HG02981 (cell line): ENCODE measurements around the gene SNED1.
A peak's percentile ranks its signal among the peaks of the same experiment; 100 is the strongest.

Experiments used
- ATAC-seq: cut with Tn5 transposase; IDR thresholded peaks from one replicate; pipeline ENCODE4 v1.9.1; 2021; ENCODE audit warnings: mild to moderate bottlenecking, moderate library complexity; ENCODE audit not compliant: unreplicated experiment

SNED1 gene

DNA sequence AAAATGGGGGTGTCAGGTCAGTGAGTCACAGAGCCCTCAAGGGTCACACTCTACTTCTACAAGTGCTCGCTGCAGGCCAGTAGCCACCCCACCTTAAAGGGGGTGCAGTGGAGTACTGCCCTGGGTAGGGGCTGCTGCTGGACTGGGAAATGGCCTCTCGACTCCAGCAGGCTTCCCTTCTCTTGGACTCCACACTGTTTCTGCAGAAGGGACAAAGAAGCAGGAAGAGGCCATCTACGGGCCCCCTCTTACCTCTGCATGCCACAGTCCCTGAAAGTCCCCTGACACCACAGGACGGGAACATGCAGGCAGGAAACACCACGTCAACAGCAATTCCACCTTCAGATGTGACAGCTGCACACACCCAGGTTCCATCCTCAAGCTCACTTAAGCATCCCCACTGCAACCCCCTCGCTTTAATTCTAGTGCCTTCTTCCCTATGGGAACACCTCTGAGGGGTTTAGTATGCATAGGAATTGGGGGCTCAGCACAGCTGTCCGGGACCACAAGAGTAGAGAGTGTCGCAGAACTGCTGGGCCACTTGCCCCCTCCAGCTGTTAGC, 22.3 kb downstream of the SNED1 start:
- no peak for ATAC-seq

DNA sequence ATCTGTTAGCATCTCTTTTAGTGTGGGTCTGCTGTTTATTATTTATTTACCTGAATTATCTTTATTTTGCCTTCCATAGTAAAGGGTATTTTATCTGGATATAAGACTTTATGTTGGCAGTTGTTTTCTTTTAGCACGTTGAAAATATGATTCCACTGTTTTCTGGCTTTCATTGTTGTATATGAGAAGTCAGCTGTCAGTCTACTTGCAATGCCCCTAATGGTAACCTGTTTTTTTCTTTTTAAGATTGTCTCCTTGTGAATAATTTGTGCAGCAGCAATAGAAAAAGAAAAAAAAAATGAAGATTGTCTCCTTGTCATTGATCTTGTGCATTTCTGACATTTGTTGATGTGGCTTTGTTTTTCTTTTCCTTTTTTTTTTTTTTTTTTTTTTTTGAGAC, 27.2 kb downstream of the SNED1 start:
- no peak for ATAC-seq

DNA sequence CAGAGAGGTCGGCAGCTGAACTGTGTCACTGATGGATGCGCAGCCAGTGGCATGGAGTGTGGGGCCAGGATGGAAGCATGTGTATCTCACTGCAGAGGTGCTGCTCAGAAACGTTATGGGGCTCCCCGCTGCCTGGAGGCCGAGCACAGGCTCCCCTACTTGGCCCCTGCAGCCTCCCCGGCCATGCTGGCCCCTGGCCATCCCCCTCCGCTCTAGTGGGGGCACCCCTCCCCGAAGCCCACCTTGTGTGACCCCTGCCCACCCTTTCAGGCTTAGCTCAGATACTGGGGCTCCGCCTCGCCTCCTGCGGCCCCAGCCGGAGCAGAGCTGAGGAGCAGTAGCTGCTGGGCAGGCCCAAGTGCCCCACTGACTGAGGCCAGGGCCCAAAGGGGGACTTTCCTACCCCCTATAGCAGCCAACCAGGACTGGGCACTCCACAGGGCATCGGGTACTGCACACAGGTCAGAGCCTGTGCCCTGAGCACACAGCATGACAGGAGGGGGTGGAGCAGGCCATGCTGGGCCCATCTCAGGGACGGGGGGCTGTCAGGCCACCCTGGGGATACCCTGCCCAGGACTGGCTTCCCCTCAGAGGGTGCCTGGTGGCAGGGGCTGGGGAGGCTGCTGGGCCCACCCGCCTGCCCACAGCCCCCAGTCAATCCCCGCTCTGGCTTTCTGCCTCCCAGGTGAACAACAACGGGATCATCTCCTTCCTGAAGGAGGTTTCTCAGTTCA, 31.3 kb downstream of the SNED1 start:
- no peak for ATAC-seq

DNA sequence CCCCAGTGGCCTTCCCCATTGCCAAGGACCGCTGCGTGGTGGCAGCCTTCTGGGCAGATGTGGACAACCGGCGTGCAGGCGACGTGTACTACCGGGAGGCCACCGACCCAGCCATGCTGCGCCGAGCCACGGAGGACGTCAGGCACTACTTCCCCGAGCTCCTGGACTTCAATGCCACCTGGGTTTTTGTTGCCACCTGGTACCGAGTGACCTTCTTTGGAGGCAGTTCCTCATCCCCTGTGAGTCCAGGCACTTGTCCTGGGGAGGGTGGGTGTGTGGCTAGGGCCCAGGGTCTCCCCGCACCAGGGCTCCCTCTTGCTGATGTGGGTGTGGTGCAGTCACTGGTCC, 31.9 kb downstream of the SNED1 start:
- ATAC-seq: no peak

DNA sequence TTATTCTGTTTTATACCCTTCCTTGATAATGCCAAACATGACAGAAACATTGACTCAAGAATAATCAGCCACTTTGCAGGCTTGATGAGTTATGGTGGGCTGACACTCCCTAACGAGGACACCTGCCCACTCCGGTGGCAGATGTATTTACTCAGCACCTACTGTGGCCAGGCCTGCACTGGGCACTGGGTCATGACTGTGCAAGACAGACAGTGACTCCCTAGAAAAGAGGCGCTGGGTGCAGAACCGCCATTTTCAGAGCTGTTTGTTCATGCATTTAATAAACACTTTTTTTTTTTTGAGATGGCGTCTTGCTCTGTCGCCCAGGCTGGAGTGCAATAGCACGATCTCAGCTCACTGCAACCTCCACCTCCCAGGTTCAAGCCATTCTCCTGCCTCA, 32.5 kb downstream of the SNED1 start:
- ATAC-seq: no peak

DNA sequence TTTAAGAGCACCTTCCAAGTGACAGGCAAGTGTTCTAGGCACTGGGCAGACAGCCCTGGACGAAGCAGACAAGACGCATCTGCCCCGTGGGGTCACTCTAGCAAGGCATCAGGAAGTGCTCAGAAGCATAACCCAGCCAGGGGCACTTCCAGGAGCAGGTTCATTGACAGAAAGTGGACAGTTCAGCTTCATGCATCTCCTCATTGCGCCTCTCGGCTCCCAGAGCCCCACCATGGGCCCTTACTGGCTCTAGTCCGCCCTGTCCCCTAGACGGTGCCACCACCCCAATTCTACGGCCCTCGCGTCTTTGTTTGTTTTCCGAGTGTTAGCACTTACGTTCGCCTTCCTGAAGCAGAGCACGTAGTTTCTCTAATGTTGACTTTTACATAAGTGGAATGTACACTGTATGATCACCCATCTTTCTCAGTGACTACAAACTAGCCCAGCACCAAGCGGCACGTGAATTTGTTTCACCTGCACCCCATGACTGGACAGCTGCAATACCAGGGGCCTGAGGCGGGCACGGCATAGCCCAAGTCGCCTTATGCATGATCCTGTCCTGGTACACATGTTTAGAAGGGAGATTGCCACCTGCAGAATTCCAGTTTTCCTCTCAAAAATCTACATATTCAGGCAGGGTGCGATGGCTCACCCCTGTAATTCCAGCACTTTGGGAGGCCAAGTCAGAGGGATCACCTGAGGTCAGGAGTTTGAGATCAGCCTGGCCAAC, 33.2 kb downstream of the SNED1 start:
- ATAC-seq: no peak

DNA sequence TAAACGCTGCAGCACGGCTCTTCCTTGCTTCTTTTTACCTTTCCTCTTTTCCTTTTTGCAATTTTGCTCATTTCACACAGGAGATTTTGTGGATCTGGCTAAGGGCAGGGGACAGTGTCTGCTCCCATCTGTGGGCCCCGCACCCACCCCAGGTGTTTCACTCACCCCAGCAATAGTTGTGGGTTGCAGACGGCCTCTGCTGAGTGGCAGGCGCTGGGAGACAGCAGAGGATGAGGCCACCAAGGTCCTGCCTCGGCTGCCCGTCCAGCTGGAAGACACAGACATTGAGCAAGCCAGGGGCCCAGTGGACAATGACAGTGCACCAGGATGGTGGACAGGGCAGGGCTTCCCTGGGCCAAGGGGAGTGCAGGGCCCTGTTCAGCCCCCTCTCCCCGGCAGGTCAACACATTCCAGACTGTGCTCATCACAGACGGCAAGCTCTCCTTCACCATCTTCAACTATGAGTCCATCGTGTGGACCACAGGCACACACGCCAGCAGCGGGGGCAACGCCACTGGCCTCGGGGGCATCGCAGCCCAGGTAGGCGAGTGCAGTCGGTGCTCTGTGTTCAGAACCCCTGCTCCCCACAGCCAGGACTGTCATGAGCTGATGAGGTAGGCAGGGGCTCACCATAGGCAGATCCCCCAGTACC, 35.0 kb downstream of the SNED1 start:
- ATAC-seq: no peak

DNA sequence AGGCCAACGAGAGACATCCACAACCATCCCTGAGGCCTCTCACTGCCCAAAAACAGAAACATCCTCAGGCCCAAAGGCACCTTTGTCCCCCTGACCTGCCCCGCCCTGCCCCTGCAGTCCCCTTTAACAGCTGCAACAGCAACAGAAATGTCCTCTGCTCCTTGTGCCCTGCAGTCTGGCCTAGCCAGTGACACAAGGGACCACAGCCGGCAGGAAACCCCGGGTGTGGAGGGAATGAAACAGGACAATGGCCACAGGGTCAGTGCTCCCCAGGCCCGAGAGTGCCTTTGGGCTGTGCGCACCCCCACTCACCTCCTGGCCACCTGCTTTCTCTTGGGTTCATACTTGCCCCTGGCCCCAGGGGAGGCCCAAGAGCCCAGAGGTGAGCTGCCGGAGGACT, 35.6 kb downstream of the SNED1 start:
- ATAC-seq: no peak

DNA sequence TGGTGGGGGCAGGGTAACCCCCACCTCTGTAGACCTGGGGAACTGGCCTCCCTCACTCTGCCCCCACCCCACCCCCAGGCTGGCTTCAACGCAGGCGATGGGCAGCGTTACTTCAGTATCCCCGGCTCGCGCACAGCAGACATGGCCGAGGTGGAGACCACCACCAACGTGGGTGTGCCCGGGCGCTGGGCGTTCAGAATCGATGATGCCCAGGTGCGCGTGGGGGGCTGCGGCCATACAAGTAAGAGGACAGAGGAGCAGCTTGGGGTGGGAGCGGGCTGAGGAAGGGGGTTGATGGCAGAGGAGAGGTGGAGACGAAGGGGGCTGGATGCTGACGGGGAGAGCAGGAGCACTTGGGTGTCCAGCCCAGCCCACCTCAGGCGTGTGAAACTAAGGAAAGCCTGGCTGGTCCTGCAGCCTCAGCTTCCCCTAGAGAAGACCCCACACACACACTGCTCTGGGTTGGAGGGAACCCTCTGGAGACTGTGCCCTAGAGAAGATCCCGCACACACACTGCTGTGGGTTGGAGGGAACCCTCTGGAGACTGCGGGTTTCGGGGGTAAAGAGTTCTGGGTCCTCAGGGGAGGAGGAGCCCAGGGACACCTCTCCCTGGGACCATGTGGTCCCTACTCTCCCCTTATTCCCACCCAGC, 36.2 kb downstream of the SNED1 start:
- no peak for ATAC-seq

DNA sequence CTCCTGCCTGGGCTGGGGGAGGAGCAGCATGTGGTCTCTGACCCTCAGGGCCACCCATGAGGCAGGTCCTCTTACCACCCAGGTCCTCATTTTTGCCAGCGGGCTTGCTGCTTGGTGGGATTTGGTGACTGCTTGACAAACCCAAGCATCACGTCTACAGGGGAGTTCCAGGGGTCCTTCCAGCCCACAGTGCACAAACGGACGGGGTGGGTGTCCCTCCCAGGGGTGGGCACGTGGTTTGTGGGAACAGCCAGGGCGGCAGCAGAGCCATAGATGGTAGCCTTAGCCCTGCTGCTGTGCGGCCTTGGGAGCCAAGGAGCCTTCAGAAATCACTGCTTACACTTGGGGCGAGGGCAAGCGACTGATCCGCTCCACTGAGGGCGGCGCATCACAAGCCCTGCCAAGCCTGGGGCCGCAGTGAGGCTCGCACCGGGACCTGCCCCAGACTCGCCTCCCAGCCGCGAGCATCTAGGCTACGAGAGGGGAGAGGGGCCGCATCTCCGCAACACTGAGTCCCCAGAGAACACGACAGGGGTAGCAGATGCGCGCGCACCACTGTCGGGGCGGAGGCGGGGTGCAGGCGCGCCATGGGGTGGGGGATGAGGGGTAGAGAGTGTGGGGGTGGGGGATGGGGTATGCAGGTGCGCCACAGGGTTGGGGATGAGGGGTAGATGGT, 36.9 kb downstream of the SNED1 start:
- ATAC-seq: no peak

DNA sequence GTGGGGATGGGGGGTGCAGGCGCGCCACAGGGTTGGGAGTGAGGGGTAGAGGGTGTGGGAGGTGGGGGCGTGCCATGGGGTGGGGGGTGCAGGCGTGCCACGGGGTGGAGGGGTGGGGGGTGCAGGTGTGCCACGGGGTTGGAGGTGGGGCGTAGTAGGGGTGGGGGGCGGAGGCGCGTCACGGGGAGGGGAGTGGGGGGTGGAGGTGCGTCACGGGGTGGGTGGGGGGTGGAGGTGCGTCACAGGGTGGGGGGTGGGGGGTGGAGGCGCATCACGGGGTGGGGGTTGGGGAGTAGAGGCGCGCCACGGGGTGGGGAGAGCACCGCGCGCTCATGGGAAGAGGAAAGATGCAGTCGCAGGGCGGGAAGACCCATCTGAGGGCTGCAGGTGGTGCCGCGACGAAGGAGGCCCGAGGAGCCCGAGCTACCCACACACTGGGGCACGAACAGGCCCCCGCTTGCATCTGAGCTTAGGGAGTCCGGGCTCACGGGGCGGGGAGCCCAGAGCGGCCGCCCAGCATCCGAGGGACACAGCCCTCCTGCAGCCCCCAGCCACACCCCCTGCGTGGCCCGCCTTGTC, 37.5 kb downstream of the SNED1 start:
- no peak for ATAC-seq

DNA sequence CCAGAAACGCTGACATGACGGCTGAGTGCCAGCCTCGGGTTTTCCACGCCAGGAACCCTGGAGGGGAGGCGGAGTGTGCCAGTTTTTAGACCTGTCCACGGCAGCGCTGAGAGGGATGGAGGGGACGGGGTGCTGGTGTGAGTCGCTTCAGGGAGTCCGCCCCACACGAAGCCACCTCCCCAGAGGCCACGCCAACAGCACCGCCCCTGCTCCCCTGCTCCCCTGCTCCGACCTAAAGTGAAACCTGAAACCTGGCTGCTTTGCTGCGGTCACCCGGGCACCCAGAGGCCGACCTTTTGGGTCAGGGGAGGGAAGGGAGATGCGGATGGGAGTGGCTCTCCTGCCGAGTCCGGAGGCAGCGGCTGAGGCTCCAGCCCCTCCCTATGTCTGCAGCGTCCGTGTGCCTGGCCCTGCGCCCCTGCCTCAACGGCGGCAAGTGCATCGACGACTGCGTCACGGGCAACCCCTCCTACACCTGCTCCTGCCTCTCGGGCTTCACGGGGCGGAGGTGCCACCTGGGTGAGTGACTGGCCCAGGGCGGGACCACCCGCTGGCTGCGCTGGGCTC, 38.1 kb downstream of the SNED1 start:
- ATAC-seq: peak; percentile 63

DNA sequence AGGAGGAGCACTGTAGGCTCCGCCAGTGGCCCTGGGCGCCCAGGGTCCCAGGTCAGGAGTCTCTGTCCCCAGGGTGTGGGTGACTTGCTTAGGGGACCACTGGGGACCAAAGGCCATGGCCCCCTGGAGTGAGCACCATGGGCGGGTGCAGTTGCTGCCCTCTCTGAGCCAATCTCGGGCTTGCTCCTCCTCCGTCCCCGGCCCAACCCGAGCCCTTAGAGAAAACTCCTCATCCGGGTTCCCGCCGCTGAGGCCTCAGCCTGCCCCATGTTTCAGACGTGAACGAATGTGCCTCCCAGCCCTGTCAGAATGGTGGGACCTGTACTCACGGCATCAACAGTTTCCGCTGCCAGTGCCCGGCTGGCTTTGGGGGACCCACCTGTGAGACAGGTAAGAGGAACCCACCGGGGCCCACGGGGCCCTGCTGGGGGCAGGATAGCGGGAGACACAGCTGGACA, 38.6 kb downstream of the SNED1 start:
- no peak for ATAC-seq

DNA sequence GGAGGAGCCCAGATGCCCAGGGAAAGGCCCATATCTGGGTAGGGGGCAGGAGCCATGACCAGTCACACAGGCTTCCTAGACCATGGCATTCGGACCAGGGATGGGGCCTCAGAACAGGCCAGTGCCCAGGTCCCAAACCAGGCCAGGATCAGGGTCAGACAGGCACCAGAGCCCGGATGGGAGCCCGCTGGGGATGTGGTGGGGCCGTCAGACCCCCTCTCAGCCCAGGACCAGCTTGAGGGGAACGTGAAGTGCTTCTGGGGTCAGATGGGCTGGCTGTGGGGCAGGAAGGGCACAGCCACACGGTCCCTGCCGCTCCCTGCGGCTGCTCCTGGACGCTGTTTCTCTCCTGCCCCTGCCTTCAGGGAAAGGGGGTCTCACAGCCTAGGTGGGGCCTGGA, 39.1 kb downstream of the SNED1 start:
- no peak for ATAC-seq

DNA sequence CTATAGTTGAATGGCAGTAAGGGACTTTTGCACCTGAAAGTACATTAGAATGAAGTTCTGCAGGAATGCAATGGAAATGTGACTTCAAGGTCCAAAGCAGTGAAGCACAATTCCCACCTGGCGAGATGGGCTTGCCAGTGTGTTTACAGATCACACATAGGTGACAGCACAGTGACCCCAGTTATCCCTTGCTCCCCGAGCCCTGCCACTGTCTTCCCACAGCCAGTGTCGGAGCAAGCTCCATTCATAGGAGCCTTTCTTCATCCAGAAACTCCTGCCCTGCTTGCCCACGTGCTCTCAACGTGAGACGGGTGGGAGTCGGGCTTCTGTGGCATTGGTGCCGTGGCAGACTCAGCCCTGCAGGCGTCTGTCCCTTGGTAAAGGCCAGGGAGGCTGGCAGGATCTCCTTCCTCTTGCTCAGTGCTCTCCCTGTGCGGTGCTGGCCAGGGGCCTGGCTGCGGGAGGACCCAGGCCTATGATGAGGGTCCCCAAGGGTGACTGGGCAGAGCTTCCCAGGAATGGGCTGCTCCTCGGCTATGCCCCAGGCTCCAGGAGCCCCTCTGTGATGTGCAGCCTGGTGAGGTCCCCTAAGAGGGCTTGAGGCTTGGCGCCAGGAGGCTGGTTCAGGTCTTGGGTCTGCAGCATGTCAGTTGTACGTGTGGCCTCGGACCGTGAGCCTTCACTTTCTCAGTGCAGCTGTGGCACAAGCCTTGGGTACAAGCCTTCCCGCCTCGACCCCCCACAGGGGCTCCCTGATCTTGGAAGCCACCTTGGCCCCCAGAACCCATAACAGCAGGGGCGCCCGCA, 40.2 kb downstream of the SNED1 start:
- no peak for ATAC-seq

DNA sequence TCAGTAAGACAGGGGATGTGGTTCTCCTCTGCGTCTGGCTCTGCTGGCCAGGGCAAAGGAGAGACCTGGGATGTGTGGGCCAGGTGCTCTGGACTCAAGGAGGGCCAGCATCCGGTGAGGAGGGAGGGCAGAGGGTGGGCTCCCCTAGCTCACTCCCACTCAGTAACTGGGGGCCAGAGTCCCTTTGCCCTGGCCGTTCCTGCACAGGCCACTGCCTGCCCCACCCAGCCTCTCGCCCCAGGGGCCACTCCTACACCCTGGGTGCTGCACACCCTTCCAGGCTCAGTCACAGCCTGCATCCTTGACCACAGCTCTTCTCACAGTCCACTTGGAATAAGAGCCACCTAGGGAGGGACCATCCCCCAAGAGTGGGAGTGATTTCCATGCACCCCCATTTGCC, 41.0 kb downstream of the SNED1 start:
- no peak for ATAC-seq

DNA sequence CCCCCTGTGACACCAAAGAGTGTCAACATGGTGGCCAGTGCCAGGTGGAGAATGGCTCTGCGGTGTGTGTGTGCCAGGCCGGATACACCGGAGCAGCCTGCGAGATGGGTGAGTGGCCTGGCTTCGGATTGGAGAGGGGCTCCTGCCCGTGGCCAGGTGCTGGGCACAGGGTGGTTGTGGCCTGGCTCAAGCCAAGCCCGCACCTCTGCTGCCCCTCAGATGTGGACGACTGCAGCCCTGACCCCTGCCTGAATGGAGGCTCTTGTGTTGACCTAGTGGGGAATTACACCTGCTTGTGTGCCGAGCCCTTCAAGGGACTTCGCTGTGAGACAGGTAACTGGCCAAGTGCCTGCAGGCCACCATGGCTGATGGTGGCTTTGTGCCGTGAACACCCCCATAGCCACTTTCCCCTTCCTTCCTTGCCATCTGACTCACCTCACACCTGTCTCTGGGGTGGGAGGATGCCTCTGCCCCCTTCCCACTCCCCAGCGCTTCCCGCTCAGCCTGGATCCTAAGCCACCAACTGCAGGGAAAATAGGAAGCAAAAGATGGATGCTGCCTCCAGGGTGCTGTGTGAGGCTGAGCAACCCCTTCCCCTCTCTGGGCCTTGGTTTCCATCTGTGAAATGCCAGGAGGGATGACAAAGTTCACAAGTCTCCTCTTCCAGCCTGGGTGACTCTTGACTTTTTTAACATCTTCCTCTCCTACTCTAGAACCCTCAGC, 41.8 kb downstream of the SNED1 start:
- no peak for ATAC-seq

DNA sequence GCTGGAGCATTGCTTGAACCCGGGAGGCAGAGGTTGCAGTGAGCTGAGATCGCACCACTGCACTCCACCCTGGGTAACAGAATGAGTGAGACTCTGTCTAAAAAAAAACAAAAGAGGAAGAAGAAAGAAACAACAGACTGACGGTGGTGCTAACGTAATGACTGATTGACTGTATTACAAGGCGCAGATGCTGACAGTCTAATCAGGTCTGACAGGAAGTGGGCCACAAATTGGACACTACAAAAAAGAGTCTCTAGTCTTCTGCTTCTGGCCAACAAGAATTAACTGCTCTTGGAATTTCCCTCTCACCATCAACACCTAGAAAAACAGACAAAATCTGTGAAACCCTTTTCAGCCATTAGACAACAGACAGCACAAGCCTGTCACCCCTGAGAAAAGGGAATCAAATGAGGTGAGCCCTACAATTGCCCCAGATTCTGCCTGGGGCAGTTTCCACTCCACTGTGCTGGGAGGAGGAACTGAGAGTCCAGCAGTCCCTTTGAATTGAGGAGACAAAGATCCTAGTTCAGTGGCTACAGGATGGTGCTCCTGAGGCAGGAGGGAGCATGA, 43.3 kb downstream of the SNED1 start:
- peak; percentile 63 for ATAC-seq
